Natural killer cell (primary cell): ENCODE results near the gene ACOX3. TPM values are rescaled to one million over a fixed set of nuclear protein-coding genes. Genes with fewer than 3 reads are reported as not detected.

Source experiments
- ATAC-seq, 3 donors: fragments of 150-1000 bp in 2 of 3; fragments of 200-7000 bp in 1 of 3; cut with Tn5 transposase; 1 replicate in 1 of 3; 2 replicates in 2 of 3; pipeline ENCODE4 v1.10.0; 2021; ENCODE audit warnings: mild to moderate bottlenecking in 2 of 3, moderate library complexity in 2 of 3
- DNase-seq, 2 donors: peaks; one replicate each; pipeline versions ENCODE4 v3.0.0 to v3.0.0-alpha.2; 2013 to 2021; ENCODE audit warnings: mixed read lengths in 1 of 2
- H3K27ac ChIP-seq: one replicate; pipeline ENCODE4 v1.5.1; 2013; ENCODE audit warnings: mild to moderate bottlenecking, low read length
- H3K27me3 ChIP-seq: one replicate; pipeline ENCODE4 v1.6.1; 2013; ENCODE audit warnings: low read length; ENCODE audit not compliant: control insufficient read depth, insufficient read depth
- H3K36me3 ChIP-seq: one replicate; pipeline ENCODE4 v1.6.1; 2013; ENCODE audit warnings: low read length; ENCODE audit not compliant: control insufficient read depth, insufficient read depth
- H3K4me1 ChIP-seq: one replicate; pipeline ENCODE4 v1.6.1; 2013; ENCODE audit warnings: low read length; ENCODE audit not compliant: control insufficient read depth, insufficient read depth
- H3K4me3 ChIP-seq: one replicate; pipeline ENCODE4 v1.5.1; 2013; ENCODE audit warnings: low read length
- H3K9me3 ChIP-seq: one replicate; pipeline ENCODE4 v1.6.1; 2013; ENCODE audit warnings: low read length; ENCODE audit not compliant: control insufficient read depth, insufficient read depth
- H3K27ac Mint-ChIP-seq, 2 donors: one replicate each; pipeline ENCODE4 v1.8.0; 2022; ENCODE audit warnings: mild to moderate bottlenecking in 2 of 2, mixed read lengths in 2 of 2, moderate library complexity in 1 of 2
- H3K27me3 Mint-ChIP-seq, 2 donors: one replicate each; pipeline ENCODE4 v1.8.0; 2022; ENCODE audit warnings: low read depth in 2 of 2, mixed read lengths in 2 of 2
- H3K36me3 Mint-ChIP-seq: one replicate; pipeline ENCODE4 v1.8.0; 2022; ENCODE audit warnings: mixed read lengths
- H3K4me1 Mint-ChIP-seq, 2 donors: one replicate each; pipeline ENCODE4 v1.8.0; 2022; ENCODE audit warnings: mixed read lengths in 2 of 2
- H3K4me3 Mint-ChIP-seq: one replicate; pipeline ENCODE4 v1.8.0; 2022; ENCODE audit warnings: mild to moderate bottlenecking, moderate library complexity, mixed read lengths
- H3K9me3 Mint-ChIP-seq, 2 donors: one replicate each; pipeline ENCODE4 v1.8.0; 2022; ENCODE audit warnings: mixed read lengths in 2 of 2
- WGBS: methylation state at CpG from one replicate; pipeline ENCODE4 v1.1.7; 2013; ENCODE audit warnings: missing lambda C conversion rate; ENCODE audit not compliant: insufficient coverage; 5-methylcytosine and 5-hydroxymethylcytosine counted together
- intact Hi-C: fragments of 100-400 bp; cut with micrococcal nuclease; formaldehyde crosslinking; loops from one replicate; pipeline ENCODE4 v1.14.2; 2022
- total RNA-seq, 4 donors: library from RNA; stranded (reverse); fragments of 120-200 nt in 1 of 4; gene quantifications; one replicate each; pipeline versions ENCODE4 v1.2.3 to v1.2.4, GENCODE V29; 2013 to 2022
- TF ChIP-seq, protein P1 (sequence below): fragments of 200-600 bp; IDR thresholded peaks from one replicate; pipeline ENCODE4 v1.8.0; 2022; ENCODE audit warnings: antibody characterized with exemption

Gene ACOX3
- total RNA-seq, 3 donors from 2014 or later (not counting 1 experiment from before 2014, with no cell fraction given): 12.4 to 18.3 (median 15.4) TPM

DNA sequence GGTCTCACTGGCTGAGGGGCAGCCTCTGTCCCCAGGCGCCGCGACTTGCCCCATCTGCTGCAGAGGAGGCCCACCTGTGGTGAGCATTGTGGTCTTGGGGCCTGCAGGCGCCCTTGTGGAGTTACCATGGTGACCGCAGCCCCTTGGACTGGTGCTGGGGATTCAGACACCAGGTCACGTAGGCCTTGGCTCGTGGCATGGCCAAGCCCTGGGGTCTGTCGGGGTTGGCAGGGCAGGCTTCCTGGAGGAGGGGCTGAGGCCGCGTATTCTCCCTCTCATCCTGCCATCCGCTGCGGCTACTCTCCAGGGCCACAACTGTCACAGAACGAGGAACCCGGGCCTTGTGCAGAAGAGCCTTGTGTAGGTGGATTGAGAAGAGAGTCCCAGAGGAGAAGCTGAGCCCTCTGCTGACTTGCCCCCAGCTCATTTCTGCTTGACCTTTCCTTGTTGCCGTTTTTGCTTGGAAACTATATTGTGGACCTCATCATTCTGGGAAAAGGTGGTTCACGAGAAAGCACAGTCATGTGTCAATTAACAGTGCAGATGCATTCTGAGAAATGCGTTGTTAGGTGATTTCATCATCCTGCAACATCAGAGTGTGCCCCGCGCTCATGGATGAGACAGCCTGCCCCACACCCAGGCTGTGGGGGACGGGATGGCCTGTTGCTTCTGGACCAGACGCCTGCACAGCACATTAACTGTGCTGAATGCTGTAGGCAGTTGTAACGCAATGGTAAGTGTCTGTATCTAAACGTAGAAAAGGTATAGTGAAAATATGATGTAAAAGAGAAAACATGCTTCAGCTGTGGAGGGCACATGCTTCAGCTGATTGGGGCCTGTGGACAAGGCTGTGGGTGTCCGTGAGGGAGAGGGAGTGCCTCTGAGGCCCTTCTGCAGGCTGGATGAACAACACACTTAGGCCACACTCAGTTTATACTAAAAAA lies 38.5 kb upstream of the ACOX3 start:
- 93% methylated on average over 23 of the region's 24 CpGs for WGBS
- Mint-ChIP-seq H3K9me3 (no peaks in the 10 kb centered on the region), H3K27me3 (no peaks in the 10 kb centered on the region), H3K4me3 (no peak overlapping the region), H3K36me3 (no peaks in the 10 kb centered on the region), H3K4me1 (no peaks in the 10 kb centered on the region), H3K27ac (no peak overlapping the region)
- Histone ChIP-seq H3K27ac (no peak overlapping the region), H3K36me3 (peaks cover 4% of the 10 kb centered on the region), H3K9me3 (no peaks in the 10 kb centered on the region), H3K4me3 (no peak overlapping the region), H3K27me3 (no peaks in the 10 kb centered on the region), H3K4me1 (no peaks in the 10 kb centered on the region)
- TF ChIP-seq, protein P1, sequence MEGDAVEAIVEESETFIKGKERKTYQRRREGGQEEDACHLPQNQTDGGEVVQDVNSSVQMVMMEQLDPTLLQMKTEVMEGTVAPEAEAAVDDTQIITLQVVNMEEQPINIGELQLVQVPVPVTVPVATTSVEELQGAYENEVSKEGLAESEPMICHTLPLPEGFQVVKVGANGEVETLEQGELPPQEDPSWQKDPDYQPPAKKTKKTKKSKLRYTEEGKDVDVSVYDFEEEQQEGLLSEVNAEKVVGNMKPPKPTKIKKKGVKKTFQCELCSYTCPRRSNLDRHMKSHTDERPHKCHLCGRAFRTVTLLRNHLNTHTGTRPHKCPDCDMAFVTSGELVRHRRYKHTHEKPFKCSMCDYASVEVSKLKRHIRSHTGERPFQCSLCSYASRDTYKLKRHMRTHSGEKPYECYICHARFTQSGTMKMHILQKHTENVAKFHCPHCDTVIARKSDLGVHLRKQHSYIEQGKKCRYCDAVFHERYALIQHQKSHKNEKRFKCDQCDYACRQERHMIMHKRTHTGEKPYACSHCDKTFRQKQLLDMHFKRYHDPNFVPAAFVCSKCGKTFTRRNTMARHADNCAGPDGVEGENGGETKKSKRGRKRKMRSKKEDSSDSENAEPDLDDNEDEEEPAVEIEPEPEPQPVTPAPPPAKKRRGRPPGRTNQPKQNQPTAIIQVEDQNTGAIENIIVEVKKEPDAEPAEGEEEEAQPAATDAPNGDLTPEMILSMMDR: no peak
- ATAC-seq (no peak), DNase-seq (no peak)
- intact Hi-C loops: no loop called here

DNA sequence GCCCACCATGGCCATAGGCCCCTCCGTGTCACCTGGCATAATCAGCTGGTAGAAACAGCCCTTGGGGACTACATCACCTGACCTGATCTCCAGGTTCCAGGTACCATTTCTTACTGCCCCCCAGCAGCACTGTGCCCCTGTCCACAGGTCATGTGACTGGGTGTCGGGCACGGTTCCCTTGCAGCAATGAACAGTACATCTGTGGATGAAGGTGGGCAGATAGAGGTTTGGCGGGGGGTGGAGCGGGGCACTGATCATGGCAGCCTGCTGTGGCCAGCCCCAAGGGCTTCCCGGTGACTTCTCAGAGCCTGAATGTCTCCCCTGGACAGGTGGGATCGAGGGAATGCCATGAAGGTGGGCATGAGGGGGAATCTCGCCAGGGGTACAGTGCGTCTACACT lies 37.8 kb upstream of the ACOX3 start:
- 97% methylated on average over 9 of the region's 9 CpGs for WGBS
- ATAC-seq: no peak
- Mint-ChIP-seq H3K4me1 (no peaks in the 10 kb centered on the region), H3K9me3 (no peaks in the 10 kb centered on the region), H3K36me3 (no peaks in the 10 kb centered on the region), H3K4me3 (no peak overlapping the region), H3K27ac (no peak overlapping the region), H3K27me3 (no peaks in the 10 kb centered on the region)
- H3K4me1 ChIP-seq: no peaks in the 10 kb centered on the region
- H3K4me3 ChIP-seq: no peak overlapping the region
- TF ChIP-seq, protein P1: no peak
- H3K27ac ChIP-seq: no peak overlapping the region
- intact Hi-C loops: no loop called here
- no peaks in the 10 kb centered on the region for H3K27me3 ChIP-seq
- H3K9me3 ChIP-seq: no peaks in the 10 kb centered on the region
- peaks cover 4% of the 10 kb centered on the region for H3K36me3 ChIP-seq
- no peak for DNase-seq

DNA sequence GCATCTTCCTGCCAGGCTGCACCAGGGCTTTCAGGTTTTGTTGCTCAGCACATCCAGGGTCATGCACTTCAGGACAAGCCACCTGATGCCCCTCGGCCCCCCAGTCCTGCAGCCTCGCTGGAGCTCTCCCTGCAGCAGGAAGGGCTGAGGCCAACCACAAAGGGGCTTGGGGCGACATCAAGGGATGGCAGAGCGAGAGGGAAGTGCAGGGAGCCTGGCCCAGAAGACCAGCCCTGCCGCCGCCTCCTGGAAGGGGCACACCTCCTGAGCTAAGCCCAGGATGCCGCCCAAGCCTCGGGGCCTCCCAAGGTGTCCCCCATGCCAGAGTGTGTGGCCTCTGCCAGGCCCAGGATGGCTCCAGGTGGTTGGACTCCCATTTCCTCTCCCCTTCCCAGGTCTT lies 37.2 kb upstream of the ACOX3 start:
- H3K4me1 Mint-ChIP-seq: no peaks in the 10 kb centered on the region
- H3K9me3 Mint-ChIP-seq: no peaks in the 10 kb centered on the region
- intact Hi-C loops: no loop called here
- Histone ChIP-seq H3K4me3 (no peak overlapping the region), H3K27ac (no peak overlapping the region), H3K4me1 (no peaks in the 10 kb centered on the region), H3K36me3 (peaks cover 4% of the 10 kb centered on the region), H3K27me3 (no peaks in the 10 kb centered on the region), H3K9me3 (no peaks in the 10 kb centered on the region)
- WGBS: 88% methylated on average over 8 of the region's 8 CpGs
- no peak for ATAC-seq
- TF ChIP-seq, protein P1: no peak
- no peak for DNase-seq
- H3K27ac Mint-ChIP-seq: no peak overlapping the region
- no peak overlapping the region for H3K4me3 Mint-ChIP-seq
- H3K27me3 Mint-ChIP-seq: no peaks in the 10 kb centered on the region
- H3K36me3 Mint-ChIP-seq: no peaks in the 10 kb centered on the region
